Hepatocyte (in vitro differentiated cells): Measurements from ENCODE around the gene GRIN2C.

Experiments used
- CTCF ChIP-seq: fragments of 200-600 bp; sonication (generic); IDR thresholded peaks from 2 replicates; pipeline ENCODE4 v1.5.1; 2016; ENCODE audit warnings: antibody characterized with exemption, mild to moderate bottlenecking; ENCODE audit not compliant: poor library complexity
- EZH2 ChIP-seq: fragments of 200-600 bp; sonication (generic); IDR thresholded peaks from 2 replicates; pipeline ENCODE4 v1.6.1; 2016; ENCODE audit warnings: antibody characterized with exemption, mild to moderate bottlenecking, borderline replicate concordance
- EZH2phosphoT487 ChIP-seq: fragments of 200-600 bp; sonication (generic); IDR thresholded peaks from one replicate; pipeline ENCODE4 v1.6.1; 2018; ENCODE audit warnings: antibody characterized with exemption, mild to moderate bottlenecking, low read depth, moderate library complexity; ENCODE audit not compliant: unreplicated experiment, severe bottlenecking

GRCh38 chr17:74832421-74832820 is 27.3 kb downstream of the GRIN2C start:
- TF ChIP-seq CTCF (no peak), EZH2 (no peak), EZH2phosphoT487 (no peak)
